ENCODE results near the gene GSC2.

Gene GSC2

DNA sequence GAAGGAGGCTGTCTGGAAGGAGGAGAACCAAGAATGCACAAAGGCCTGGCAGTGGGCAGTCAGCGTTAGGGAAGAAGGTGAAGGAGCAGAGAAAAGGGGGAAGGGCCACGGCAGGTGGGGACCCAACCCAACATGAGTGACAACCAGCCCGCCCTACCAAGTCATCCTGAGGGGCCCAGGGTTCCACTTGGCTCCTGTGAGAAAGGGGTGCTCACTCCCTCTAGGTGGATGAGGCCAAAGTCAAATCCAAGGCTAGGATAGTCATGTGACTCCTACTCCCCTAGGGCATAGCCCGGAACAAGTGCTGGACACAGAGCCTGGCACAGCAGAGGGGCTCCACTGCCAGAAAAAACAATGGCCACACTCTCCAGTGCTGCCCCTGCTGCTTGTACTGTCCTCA is 25.7 kb downstream of the GSC2 start:
- TF ChIP-seq JUND (IDR thresholded peaks at IDR 0.05; ENCODE audit: low read depth) = no peak
- in situ Hi-C loops (cut with HindIII; ENCODE audit: low pct_unique_long_range_greater_than_20kb, low sequenced_read_pairs) = no loop called here
- DNase-seq (ENCODE audit: low read depth in 1 of 2, low spot score in 1 of 2) = no peak

DNA sequence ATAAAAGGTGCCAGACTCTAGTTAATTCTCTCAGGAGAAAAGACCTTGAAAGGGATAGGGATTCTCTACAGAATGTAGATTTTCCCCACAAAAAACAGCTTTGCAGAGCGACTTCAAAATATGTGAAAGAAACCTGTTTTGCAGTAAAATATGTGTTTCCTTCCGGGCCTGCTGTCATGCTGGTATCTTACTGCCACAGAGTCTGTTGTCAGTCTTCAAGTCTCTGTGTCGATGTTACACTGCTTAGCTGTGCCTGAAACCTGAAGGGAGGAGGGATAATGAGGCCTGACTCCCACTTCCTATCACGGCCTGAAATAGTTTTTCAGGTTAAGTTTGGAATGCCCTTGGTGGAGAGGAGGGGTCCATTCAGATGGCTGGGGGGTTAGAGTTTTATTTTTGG is 26.2 kb downstream of the GSC2 start:
- no peak for TF ChIP-seq JUND (IDR thresholded peaks at IDR 0.05; ENCODE audit: low read depth)
- in situ Hi-C loops (cut with HindIII; ENCODE audit: low pct_unique_long_range_greater_than_20kb, low sequenced_read_pairs) = no loop called here
- no peak for DNase-seq (ENCODE audit: low read depth in 1 of 2, low spot score in 1 of 2)

DNA sequence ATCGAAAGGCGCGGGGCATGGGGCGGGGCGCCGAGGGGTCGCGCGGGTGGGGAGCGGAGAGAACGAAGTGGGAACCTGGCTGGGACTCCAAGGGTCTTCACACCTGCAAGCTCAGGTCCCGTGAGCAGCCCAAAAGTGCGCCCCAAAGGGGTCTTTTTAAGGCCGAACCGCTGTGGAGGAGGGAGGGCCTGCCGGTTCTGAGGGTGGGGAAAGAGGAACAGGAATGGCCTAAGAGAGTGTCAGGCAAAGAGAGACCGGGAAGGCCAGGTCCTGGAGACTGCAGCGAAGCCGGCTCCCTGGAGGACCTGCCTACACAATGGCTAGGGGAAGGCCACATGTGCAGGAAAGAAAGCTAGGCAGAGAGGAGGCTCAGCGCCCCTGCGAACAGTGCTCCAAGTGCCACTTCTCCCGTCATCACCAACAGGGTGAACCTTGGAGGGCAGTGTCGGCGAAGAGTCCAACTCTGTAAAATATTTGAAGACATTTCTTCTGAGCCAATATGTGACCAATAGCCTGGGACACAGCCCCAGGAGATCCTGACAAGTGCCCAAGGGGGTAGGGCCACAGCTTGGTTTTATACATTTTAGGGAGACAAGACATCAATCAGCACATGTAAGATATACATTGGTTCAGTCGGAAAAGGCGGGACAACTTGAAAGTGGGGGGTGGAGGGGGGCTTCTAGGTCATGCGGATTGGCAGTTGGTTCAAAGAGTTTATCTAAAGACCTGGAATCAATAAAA is 27.2 kb downstream of the GSC2 start:
- peak in 1 of 2 experiments; percentile 27 for DNase-seq (ENCODE audit: low read depth in 1 of 2, low spot score in 1 of 2)
- no peak for TF ChIP-seq JUND (IDR thresholded peaks at IDR 0.05; ENCODE audit: low read depth)
- in situ Hi-C loops (cut with HindIII; ENCODE audit: low pct_unique_long_range_greater_than_20kb, low sequenced_read_pairs) = no loop called here

DNA sequence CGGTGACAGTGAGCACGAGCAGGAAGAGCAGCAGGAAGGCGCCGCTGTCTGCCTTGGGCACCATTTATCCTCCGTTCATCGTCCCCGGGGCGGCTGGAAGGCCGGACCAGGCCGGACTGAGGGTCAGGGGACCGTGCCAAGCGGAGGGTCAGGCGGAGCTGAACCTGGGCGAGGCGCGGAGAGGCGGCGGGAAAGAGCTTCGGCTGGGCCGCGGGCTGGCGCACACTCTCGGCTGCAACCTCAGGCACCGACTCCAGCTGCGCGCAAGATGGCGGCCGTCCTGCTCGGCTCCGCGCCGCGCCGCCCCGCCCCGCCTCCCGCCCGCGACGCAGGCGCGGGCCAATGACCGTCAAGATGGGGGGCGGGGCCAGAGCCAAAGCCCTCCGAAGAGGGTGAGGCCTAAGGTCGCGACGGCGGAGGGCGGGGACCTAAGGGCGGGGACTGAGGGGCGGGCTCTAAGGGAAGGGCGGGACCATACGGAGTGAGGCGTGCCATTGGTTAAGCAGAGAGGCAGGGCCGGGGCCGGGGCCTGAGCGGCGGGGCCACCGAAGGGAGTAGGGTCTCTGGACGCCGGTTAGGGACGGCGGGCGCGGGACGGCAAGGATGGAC is 27.8 kb downstream of the GSC2 start, which contains the start of gene DGCR2:
TSS of gene DGCR2 (minus strand) at position 270 of the 609 bp plus-strand sequence. CDS start at position 64, 206 bp downstream.
- peak; percentile 95 to 97 for DNase-seq (ENCODE audit: low read depth in 1 of 2, low spot score in 1 of 2)
- TF ChIP-seq JUND (IDR thresholded peaks at IDR 0.05; ENCODE audit: low read depth) = no peak
- in situ Hi-C loops (cut with HindIII; ENCODE audit: low pct_unique_long_range_greater_than_20kb, low sequenced_read_pairs) = no loop called here

DNA sequence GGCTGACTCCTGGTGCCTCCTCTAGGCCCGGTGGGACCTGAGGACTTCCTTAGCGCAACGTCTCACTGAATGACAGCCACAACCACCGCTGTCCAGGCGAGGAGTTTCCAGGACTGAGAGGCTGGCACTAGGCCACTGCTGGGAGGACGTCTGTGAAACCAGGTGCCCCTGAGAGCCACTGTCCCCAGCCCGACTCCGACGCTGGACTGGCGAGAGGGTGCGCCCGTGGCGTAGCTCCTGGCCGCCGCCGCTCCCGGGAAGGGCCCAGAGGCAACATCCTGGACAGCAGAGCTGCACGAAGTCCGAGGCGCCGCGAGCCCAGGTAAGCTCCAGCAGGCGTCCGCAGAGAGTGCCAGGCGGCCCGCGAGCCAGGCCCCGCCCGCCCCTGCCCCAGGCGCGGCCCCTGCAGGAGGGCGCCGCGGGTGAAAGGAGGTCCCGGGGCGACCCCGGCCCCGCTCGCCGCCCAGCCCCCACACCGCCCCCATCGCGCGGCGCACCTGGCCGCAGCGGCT is 28.4 kb downstream of the GSC2 start:
- no peak for TF ChIP-seq JUND (IDR thresholded peaks at IDR 0.05; ENCODE audit: low read depth)
- in situ Hi-C loops (cut with HindIII; ENCODE audit: low pct_unique_long_range_greater_than_20kb, low sequenced_read_pairs) = no loop called here
- peak; percentile 38 to 58 for DNase-seq (ENCODE audit: low read depth in 1 of 2, low spot score in 1 of 2)

DNA sequence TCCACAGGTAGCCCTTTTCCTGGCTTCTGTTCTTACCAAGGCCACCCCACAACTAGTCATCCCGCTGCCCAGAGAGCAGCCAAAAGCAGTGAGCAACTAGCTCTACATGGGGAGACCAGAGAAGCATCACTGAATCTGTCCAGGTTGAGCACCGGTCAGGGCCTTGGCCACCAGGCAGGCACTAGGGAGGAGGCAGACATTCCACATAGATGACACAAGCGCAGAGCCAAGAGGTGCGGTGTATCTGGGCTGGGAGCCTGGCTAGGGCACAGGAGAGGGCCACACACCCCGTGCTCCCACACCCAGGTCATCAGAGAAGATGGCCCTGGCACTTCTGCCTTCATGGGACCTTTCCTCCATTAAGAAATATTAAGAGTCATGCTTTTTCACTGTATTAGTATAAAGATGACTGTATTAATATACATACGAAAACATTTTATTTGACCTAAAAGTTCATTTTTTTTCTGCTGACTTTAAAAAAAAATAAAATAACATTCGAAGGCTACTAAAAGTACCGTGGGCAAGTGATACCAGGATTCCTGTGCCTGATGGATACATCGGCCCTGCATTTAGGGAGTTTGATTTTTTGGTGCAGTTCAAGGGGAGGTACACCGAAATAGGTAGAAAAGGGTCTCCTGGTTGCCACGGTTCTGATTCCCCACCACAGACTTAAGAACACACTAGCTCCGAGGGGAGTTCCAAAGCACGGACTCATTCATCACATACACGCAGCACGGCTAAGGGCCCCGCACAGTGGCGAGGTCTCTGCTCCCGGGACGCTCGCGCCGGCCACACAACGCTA is 29.1 kb downstream of the GSC2 start:
- peak; percentile 66 to 84 for DNase-seq (ENCODE audit: low read depth in 1 of 2, low spot score in 1 of 2)
- TF ChIP-seq JUND (IDR thresholded peaks at IDR 0.05; ENCODE audit: low read depth) = no peak
- in situ Hi-C loops (cut with HindIII; ENCODE audit: low pct_unique_long_range_greater_than_20kb, low sequenced_read_pairs) = no loop called here

DNA sequence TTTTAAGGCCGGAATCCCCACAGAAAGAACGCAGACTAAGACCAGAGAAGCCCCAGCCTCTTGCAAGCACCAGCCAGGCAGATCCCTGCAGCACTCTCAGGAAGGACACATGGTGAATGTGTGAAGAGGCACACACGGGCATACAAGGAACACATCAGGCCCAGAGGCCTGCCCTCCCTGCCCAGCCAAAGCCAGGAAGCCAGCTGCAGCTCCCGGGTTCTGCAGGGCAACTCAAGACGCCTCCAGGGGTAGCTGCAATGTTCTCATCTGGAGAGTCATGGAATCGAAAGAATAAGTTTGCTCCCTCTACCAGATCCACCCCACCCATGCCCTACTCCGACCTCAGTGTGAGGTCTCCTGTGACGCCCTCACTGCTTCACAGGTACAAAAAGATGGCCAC is 30.1 kb downstream of the GSC2 start:
- no peak for DNase-seq (ENCODE audit: low read depth in 1 of 2, low spot score in 1 of 2)
- in situ Hi-C loops (cut with HindIII; ENCODE audit: low pct_unique_long_range_greater_than_20kb, low sequenced_read_pairs) = no loop called here
- TF ChIP-seq JUND (IDR thresholded peaks at IDR 0.05; ENCODE audit: low read depth) = no peak

DNA sequence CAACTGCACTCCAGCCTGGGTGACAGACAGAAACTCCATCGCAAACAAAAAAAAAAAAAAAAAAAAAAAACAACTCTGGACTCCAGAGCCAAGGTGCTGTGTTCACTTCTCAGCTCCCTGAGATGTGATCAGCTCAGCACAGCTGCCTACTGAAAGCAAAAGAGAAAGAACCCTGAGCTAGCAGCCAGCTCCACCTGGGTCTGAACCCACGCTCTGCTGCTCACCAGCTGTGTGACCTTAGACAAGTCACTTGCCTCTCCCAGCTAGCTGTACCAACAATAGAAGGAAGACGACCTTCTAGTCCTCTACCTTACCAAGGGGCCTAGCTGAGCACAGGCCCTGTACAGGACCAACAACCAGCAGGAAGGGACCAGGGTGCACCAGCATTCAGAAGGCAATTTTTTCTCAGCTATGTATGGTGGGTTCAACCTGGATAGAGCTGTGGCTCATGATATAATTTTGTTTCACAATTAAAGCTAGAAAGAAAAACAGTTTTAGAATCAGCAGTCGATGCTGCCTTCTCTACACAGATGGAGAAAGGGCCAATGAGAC is 31.7 kb downstream of the GSC2 start:
- TF ChIP-seq JUND (IDR thresholded peaks at IDR 0.05; ENCODE audit: low read depth) = no peak
- in situ Hi-C loops (cut with HindIII; ENCODE audit: low pct_unique_long_range_greater_than_20kb, low sequenced_read_pairs) = no loop called here
- no peak for DNase-seq (ENCODE audit: low read depth in 1 of 2, low spot score in 1 of 2)

DNA sequence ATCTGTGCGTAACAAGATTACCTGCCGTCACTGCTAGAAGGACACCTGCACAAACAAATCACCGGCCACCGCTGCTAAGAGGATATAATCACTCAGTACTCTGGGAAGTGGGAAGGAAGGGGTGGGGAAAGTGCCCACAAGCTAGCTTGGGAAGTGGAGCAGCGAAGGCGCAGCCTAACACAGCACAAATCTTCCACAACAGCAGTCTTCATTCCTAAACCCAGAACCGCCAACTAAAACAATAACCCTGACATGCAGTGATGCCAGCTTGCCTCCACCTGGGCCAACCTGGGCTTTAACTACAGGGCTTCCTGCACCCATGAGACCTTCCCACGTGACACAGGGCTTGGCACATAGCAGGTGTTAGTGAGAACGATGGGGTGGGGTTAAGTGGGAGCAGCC is 33.0 kb downstream of the GSC2 start:
- no peak for DNase-seq (ENCODE audit: low read depth in 1 of 2, low spot score in 1 of 2)
- TF ChIP-seq JUND (IDR thresholded peaks at IDR 0.05; ENCODE audit: low read depth) = no peak
- in situ Hi-C loops (cut with HindIII; ENCODE audit: low pct_unique_long_range_greater_than_20kb, low sequenced_read_pairs) = no loop called here

DNA sequence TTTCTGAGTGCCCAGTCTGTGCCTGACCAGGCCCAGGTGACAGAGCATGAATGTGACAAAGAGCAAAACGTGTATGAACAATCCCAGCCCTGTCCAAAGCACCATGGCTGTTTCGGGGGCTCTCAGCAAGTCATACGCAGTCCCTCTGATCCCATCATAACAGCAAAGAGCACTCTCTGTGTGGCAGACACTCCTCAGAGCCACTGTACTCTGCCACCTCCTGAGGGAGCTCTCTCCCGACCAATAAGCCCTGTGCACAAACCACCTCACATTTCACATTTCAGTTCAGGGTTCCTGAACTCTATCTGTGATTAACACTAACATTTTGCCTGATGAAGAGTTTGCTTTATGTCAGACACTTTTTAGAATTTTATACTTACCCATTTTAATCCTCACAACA is 34.5 kb downstream of the GSC2 start:
- in situ Hi-C loops (cut with HindIII; ENCODE audit: low pct_unique_long_range_greater_than_20kb, low sequenced_read_pairs) = no loop called here
- TF ChIP-seq JUND (IDR thresholded peaks at IDR 0.05; ENCODE audit: low read depth) = no peak
- DNase-seq (ENCODE audit: low read depth in 1 of 2, low spot score in 1 of 2) = no peak

DNA sequence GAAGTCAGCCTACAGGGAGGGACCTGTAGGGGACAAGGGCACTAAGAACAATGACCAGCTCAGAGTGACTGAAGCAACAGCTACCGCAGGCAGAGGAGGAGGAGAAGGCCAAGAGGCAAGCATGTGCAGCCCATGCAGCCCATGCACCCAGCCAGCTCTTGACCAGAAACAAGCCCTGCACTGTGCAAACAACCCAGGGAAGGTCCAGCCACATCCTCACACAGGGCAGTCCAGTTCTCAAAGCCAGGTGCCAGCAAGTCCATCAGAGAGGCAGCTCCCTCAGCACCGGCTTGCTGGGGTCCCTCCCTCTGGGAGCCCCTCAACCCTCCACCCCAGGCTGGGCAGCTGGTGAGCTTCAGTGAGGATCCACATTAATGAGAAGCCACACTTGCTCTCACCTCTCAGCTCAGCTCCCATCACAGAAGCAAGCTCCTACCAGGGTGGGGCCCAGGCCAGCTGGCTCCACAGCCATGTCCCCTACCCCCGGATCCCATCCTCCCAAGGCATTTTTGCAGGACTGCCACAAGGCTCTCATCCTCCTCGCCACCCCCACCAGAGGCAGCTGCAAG is 35.0 kb downstream of the GSC2 start:
- in situ Hi-C loops (cut with HindIII; ENCODE audit: low pct_unique_long_range_greater_than_20kb, low sequenced_read_pairs) = no loop called here
- no peak for DNase-seq (ENCODE audit: low read depth in 1 of 2, low spot score in 1 of 2)
- TF ChIP-seq JUND (IDR thresholded peaks at IDR 0.05; ENCODE audit: low read depth) = no peak

DNA sequence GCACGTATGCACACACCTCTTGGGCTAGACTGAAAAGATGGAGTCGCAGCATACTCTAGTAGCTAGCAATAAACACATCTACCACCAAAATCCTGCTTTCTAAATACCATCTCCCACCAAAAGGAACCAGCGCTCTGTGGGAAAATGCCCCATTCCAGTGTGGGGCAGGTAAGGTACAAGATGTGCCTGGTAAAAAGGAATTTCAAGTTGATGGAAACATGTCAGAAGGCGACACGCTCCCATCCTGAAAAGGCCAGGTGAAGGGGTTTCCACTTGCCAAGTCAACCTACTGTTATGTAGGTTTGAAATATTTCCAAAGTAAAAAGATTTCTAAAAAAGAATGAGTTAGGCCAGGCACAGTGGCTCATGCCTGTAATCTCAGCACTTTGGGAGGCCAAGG is 36.7 kb downstream of the GSC2 start:
- in situ Hi-C loops (cut with HindIII; ENCODE audit: low pct_unique_long_range_greater_than_20kb, low sequenced_read_pairs) = no loop called here
- DNase-seq (ENCODE audit: low read depth in 1 of 2, low spot score in 1 of 2) = no peak
- no peak for TF ChIP-seq JUND (IDR thresholded peaks at IDR 0.05; ENCODE audit: low read depth)

Measured in T47D (cell line).